CD4-positive, CD25-positive, alpha-beta regulatory T cell (primary cell): ENCODE measurements around the gene ACSL5. TPM values are rescaled to one million over a fixed set of nuclear protein-coding genes. Genes with fewer than 3 reads are reported as not detected.

Experiments
- ATAC-seq, 2 donors: fragments of 150-1000 bp; cut with Tn5 transposase; one replicate each; pipeline ENCODE4 v1.10.0; 2021; ENCODE audit warnings: low read depth in 2 of 2, moderate number of reproducible peaks in 2 of 2, moderate library complexity in 1 of 2
- DNase-seq, 3 donors: peaks; one replicate each; pipeline versions ENCODE4 v3.0.0 to v3.0.0-alpha.2; 2012 to 2022; ENCODE audit warnings: mixed read lengths in 1 of 3
- H3K27ac ChIP-seq: one replicate; pipeline ENCODE4 v1.7.0; 2013; ENCODE audit warnings: mild to moderate bottlenecking, low read length; ENCODE audit not compliant: insufficient read depth, poor library complexity, severe bottlenecking
- H3K27me3 ChIP-seq: one replicate; pipeline ENCODE4 v1.7.0; 2013; ENCODE audit warnings: low read length; ENCODE audit not compliant: control insufficient read depth, insufficient read depth
- H3K36me3 ChIP-seq: one replicate; pipeline ENCODE4 v1.7.0; 2013; ENCODE audit warnings: mild to moderate bottlenecking, low read length, moderate library complexity; ENCODE audit not compliant: control insufficient read depth, insufficient read depth
- H3K4me1 ChIP-seq: 2 replicates; pipeline ENCODE4 v1.7.0; 2013; ENCODE audit warnings: mild to moderate bottlenecking, low read length; ENCODE audit not compliant: insufficient read depth, control insufficient read depth, poor library complexity, severe bottlenecking
- H3K4me3 ChIP-seq: one replicate; pipeline ENCODE4 v1.7.0; 2013; ENCODE audit warnings: low read depth, mild to moderate bottlenecking, low read length, moderate library complexity
- H3K9me3 ChIP-seq, 2 experiments: 1 replicate in 1 of 2; 2 replicates in 1 of 2; pipeline ENCODE4 v1.7.0; 2013; ENCODE audit warnings: low read length in 2 of 2, mild to moderate bottlenecking in 1 of 2, moderate library complexity in 1 of 2; ENCODE audit not compliant: control insufficient read depth in 2 of 2
- H3K27ac Mint-ChIP-seq, 3 donors: one replicate each; pipeline ENCODE4 v1.8.0; 2020 to 2022; ENCODE audit warnings: mild to moderate bottlenecking in 3 of 3, mixed read lengths in 3 of 3, moderate library complexity in 2 of 3
- H3K27me3 Mint-ChIP-seq: one replicate; pipeline ENCODE4 v1.8.0; 2022; ENCODE audit warnings: mild to moderate bottlenecking, mixed read lengths
- H3K36me3 Mint-ChIP-seq: one replicate; pipeline ENCODE4 v1.8.0; 2020; ENCODE audit warnings: mixed read lengths
- H3K4me1 Mint-ChIP-seq, 4 donors: one replicate each; pipeline ENCODE4 v1.8.0; 2020 to 2022; ENCODE audit warnings: mixed read lengths in 4 of 4, mild to moderate bottlenecking in 1 of 4
- H3K4me3 Mint-ChIP-seq, 4 donors: one replicate each; pipeline ENCODE4 v1.8.0; 2020 to 2022; ENCODE audit warnings: mild to moderate bottlenecking in 4 of 4, mixed read lengths in 4 of 4, moderate library complexity in 3 of 4
- H3K9me3 Mint-ChIP-seq, 7 donors: one replicate each; pipeline ENCODE4 v1.8.0; 2020 to 2022; ENCODE audit warnings: mixed read lengths in 7 of 7, mild to moderate bottlenecking in 3 of 7, moderate library complexity in 2 of 7
- polyA plus RNA-seq, 4 donors: library from polyadenylated mRNA; unstranded; fragments of 300-500 nt; fragmentation: Illumina TruSeq; gene quantifications; one replicate each; pipeline ENCODE4 v1.2.3, GENCODE V29; 2021
- total RNA-seq: library from RNA; stranded (reverse); gene quantifications from one replicate; pipeline ENCODE4 v1.2.3, GENCODE V29; 2022

Gene ACSL5
- total and polyA plus RNA-seq, 5 donors from 2014 or later = 63.7 to 94.4 (median 77.4) TPM

DNA sequence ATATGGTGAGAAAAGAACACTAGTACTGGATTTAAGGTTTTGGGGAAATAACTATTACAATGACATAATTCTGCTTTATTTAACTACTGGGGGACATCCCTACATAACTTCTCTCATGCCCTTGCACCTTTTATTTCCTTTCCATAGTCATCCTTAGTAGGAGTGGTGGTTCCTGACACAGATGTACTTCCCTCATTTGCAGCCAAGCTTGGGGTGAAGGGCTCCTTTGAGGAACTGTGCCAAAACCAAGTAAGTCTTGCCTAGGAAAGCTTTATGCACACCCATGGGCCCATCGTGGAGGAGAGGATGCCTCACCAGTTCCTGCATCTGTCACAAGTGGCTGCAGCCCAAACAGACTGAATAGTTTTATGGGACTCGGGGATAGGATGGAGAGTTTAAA, 52.2 kb downstream of the ACSL5 start:
- H3K27ac Mint-ChIP-seq = peak overlapping the region in 2 of 3 donors; percentile 15 to 87
- Histone ChIP-seq H3K27me3 (no peaks in the 10 kb centered on the region), H3K27ac (no peak overlapping the region), H3K4me1 (no peaks in the 10 kb centered on the region), H3K36me3 (peaks cover 86% of the 10 kb centered on the region), H3K4me3 (no peak overlapping the region), H3K9me3 (no peaks in the 10 kb centered on the region)
- H3K27me3 Mint-ChIP-seq = no peaks in the 10 kb centered on the region
- H3K36me3 Mint-ChIP-seq = peaks cover 44% of the 10 kb centered on the region
- peaks cover 0 to 3% (median 0%) of the 10 kb centered on the region in 4 donors for H3K4me1 Mint-ChIP-seq
- no peak for ATAC-seq
- no peaks in the 10 kb centered on the region for H3K9me3 Mint-ChIP-seq
- no peak for DNase-seq
- no peak overlapping the region for H3K4me3 Mint-ChIP-seq

DNA sequence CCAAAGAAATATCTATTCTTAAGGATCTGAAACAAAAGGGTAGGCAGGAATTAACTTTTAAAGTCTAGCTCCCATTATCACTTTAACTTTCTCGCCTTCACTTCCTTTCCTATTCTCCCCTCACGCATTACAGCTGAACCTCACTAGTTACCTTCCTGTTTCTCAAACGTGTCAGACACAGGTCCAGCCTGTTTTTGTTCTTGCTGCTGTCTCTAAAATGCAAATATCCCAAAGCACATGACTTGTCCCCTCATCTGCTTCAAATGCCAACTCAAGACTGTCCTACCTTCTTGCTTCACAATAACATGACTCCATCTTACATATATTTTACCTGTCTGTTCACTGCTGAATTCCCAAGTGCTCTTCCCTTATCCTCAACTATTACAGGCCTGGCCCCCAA, 55.2 kb downstream of the ACSL5 start:
- Mint-ChIP-seq H3K27me3 (no peaks in the 10 kb centered on the region), H3K4me1 (peaks cover 0 to 7% (median 1%) of the 10 kb centered on the region in 4 donors), H3K4me3 (no peak overlapping the region), H3K9me3 (no peaks in the 10 kb centered on the region), H3K27ac (peak overlapping the region in 2 of 3 donors; percentile 21 to 68), H3K36me3 (peaks cover 45% of the 10 kb centered on the region)
- H3K27ac ChIP-seq = no peak overlapping the region
- no peaks in the 10 kb centered on the region for H3K4me1 ChIP-seq
- H3K36me3 ChIP-seq = peaks cover 91% of the 10 kb centered on the region
- no peaks in the 10 kb centered on the region for H3K9me3 ChIP-seq
- DNase-seq (no peak), ATAC-seq (no peak)
- no peaks in the 10 kb centered on the region for H3K27me3 ChIP-seq
- H3K4me3 ChIP-seq = no peak overlapping the region

DNA sequence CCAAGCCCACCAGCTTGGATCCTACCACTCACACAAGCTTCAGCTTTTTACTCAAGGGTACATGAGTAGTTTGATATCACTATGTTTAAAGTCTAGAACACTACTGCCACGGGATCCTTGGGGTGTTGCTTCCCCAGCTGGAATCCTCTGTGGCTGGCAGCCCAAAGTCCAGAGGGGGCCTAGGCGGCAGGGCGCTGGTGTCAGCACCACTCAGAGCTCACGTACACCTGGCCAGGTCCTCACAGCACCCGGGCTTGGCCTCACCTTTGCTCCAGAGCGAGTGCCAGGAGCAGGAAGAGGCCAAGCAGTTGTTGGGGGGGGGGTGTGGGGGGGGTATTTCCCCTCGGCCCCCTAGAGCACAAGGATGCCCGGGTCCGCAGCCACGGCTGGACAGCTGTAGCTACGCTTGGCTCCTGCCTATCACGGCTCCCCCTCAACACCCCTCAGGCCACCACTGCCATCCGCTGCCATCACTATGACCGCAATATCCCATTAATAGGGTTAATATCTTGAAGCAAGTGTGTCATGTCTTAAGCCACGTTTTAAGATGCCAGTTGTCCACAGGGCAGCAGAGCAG, 55.8 kb downstream of the ACSL5 start:
- H3K4me1 Mint-ChIP-seq = peaks cover 0 to 9% (median 3%) of the 10 kb centered on the region in 4 donors
- H3K4me3 Mint-ChIP-seq = no peak overlapping the region
- peak in 1 of 2 donors; percentile 22 for ATAC-seq
- H3K4me3 ChIP-seq = no peak overlapping the region
- no peak for DNase-seq
- H3K9me3 Mint-ChIP-seq = no peaks in the 10 kb centered on the region
- H3K36me3 ChIP-seq = peaks cover 88% of the 10 kb centered on the region
- H3K27ac Mint-ChIP-seq = peak overlapping the region in 1 of 3 donors; percentile 21
- no peaks in the 10 kb centered on the region for H3K4me1 ChIP-seq
- H3K27ac ChIP-seq = no peak overlapping the region
- H3K9me3 ChIP-seq = no peaks in the 10 kb centered on the region
- H3K27me3 Mint-ChIP-seq = no peaks in the 10 kb centered on the region
- H3K27me3 ChIP-seq = no peaks in the 10 kb centered on the region
- H3K36me3 Mint-ChIP-seq = peaks cover 43% of the 10 kb centered on the region

DNA sequence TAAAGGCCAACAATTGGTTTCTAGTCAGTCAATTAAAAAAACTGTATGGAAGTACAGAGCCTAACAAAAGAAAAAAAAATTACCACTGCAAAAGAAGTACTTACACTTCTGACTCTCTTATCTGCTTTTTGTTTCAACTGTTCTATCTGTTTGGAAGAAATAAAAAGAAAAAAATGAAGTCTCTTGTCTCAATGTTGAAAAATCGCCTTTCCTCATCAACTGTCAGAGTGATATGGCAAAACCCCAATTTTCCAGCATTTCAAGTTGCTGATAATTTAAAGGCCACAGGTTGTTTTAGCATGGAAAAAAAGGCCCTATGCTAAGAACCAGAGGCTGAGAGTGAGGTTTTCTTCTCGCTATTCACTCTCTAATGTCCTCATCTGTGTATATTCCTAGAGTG, 59.2 kb downstream of the ACSL5 start:
- ATAC-seq = no peak
- Histone ChIP-seq H3K27ac (no peak overlapping the region), H3K36me3 (peaks cover 79% of the 10 kb centered on the region), H3K4me1 (no peaks in the 10 kb centered on the region), H3K27me3 (no peaks in the 10 kb centered on the region), H3K9me3 (no peaks in the 10 kb centered on the region), H3K4me3 (no peak overlapping the region)
- no peak for DNase-seq
- Mint-ChIP-seq H3K9me3 (no peaks in the 10 kb centered on the region), H3K36me3 (peaks cover 29% of the 10 kb centered on the region), H3K4me3 (no peak overlapping the region), H3K4me1 (peaks cover 0 to 16% (median 7%) of the 10 kb centered on the region in 4 donors), H3K27ac (no peak overlapping the region), H3K27me3 (no peaks in the 10 kb centered on the region)

DNA sequence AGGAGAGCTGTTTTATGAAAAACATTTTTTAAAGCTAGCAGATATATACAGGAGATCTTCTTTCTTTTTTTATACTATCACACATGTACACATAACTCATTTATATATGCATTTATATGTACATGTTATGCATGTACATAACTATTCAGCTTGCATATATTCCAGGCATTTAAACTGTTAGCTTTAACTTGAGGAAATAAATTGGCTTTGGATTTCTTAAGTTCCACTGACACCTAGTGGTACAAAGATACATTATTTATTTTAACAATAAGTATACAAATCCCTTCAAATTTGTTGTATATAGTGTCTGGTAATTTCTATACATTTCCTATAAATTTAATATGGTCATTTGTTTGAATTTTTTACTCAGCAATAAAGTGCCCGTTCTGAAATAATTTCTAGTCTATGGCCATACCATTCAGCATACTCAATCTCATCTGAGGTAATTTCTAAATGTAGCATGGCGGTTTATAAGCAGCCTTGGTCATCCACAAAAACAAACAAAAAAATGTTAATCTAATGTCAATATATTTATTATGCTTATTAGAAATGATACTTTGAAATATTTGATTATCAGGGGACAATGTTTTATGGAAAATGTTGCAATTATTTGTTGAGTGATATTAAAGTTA, 61.2 kb downstream of the ACSL5 start:
- H3K36me3 ChIP-seq = peaks cover 77% of the 10 kb centered on the region
- Mint-ChIP-seq H3K27me3 (no peaks in the 10 kb centered on the region), H3K9me3 (no peaks in the 10 kb centered on the region), H3K4me3 (no peak overlapping the region), H3K4me1 (peaks cover 0 to 16% (median 6%) of the 10 kb centered on the region in 4 donors), H3K27ac (peak overlapping the region in 1 of 3 donors; percentile 55), H3K36me3 (peaks cover 23% of the 10 kb centered on the region)
- DNase-seq (peak in 2 of 3 donors; percentile 38 to 58), ATAC-seq (no peak)
- no peaks in the 10 kb centered on the region for H3K4me1 ChIP-seq
- H3K4me3 ChIP-seq = no peak overlapping the region
- no peak overlapping the region for H3K27ac ChIP-seq
- H3K27me3 ChIP-seq = no peaks in the 10 kb centered on the region
- H3K9me3 ChIP-seq = no peaks in the 10 kb centered on the region

DNA sequence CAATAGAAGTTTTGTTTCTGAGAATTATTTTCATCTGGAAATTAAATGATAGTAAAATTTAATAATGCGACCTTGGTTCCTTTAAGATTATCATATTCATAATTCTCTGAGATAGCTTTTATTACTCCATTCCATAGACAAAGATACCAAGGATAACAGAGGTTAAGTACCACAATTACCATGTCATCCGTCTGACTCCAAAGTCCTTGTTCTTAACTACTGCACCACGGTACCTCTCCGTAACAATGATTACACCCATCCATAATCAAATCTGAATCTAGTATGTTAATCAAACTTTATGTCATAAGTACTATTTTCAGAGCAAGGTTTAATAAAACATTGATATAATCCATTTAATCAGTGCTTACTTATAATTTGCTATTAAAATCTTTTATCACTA, 64.4 kb downstream of the ACSL5 start:
- Mint-ChIP-seq H3K27ac (no peak overlapping the region), H3K27me3 (no peaks in the 10 kb centered on the region), H3K9me3 (no peaks in the 10 kb centered on the region), H3K4me3 (no peak overlapping the region), H3K36me3 (peaks cover 24% of the 10 kb centered on the region), H3K4me1 (peaks cover 16 to 25% (median 20%) of the 10 kb centered on the region in 4 donors)
- DNase-seq = no peak
- no peak for ATAC-seq
- no peak overlapping the region for H3K27ac ChIP-seq
- H3K9me3 ChIP-seq = no peaks in the 10 kb centered on the region
- no peak overlapping the region for H3K4me3 ChIP-seq
- H3K4me1 ChIP-seq = no peaks in the 10 kb centered on the region
- no peaks in the 10 kb centered on the region for H3K27me3 ChIP-seq
- H3K36me3 ChIP-seq = peaks cover 70% of the 10 kb centered on the region

DNA sequence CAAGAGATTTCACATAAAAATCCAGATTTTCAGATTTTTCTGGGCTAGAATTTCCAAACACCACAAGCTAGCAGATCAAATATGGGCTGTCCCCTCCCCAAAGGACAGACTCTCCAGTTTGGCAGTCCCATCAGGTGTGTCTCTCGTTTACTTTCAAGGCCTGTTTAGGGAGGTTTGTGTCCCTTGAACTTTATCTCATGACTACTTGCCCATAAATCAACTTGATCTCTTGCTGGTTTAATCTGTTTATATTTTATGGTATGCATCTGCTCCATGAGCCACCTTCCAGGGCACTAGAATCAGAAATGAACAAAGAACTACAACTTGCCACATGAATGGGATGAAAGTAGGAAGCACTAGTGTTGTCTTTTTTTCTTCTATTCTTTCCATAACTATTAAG, 67.6 kb downstream of the ACSL5 start:
- DNase-seq (no peak), ATAC-seq (no peak)
- Mint-ChIP-seq H3K27ac (no peak overlapping the region), H3K4me1 (peaks cover 5 to 47% (median 38%) of the 10 kb centered on the region in 4 donors), H3K9me3 (peaks cover 0 to 3% (median 0%) of the 10 kb centered on the region in 7 donors), H3K4me3 (no peak overlapping the region), H3K27me3 (no peaks in the 10 kb centered on the region), H3K36me3 (peaks cover 25% of the 10 kb centered on the region)
- Histone ChIP-seq H3K4me3 (no peak overlapping the region), H3K27ac (no peak overlapping the region), H3K36me3 (peaks cover 57% of the 10 kb centered on the region), H3K27me3 (no peaks in the 10 kb centered on the region), H3K9me3 (no peaks in the 10 kb centered on the region), H3K4me1 (peaks cover 14% of the 10 kb centered on the region)

DNA sequence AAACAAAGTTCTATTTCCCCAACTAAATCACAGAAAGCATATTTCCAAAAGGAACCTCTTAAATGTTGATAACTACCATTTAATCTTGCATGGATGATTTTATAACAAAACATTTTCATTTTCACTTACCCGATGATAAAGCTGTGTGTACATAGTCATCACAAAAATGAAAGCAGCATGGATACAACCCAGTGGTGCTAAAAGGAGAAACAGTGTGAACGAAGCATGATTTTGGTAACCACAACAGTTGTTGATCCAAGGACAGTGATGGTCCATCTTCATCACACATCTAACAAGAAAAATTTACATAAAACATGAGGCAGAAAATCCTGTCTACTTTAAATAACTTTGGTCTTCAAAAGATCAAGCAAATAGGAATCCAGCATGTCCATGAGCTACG, 68.1 kb downstream of the ACSL5 start:
- H3K9me3 ChIP-seq = no peaks in the 10 kb centered on the region
- H3K4me1 ChIP-seq = peaks cover 14% of the 10 kb centered on the region
- peaks cover 25% of the 10 kb centered on the region for H3K36me3 Mint-ChIP-seq
- peaks cover 10 to 50% (median 41%) of the 10 kb centered on the region in 4 donors for H3K4me1 Mint-ChIP-seq
- no peaks in the 10 kb centered on the region for H3K27me3 ChIP-seq
- H3K27ac Mint-ChIP-seq = no peak overlapping the region
- no peak overlapping the region for H3K4me3 Mint-ChIP-seq
- no peaks in the 10 kb centered on the region for H3K27me3 Mint-ChIP-seq
- H3K36me3 ChIP-seq = peaks cover 51% of the 10 kb centered on the region
- peak overlapping the region; percentile 6 for H3K4me3 ChIP-seq
- DNase-seq (peak in 1 of 3 donors; percentile 14), ATAC-seq (no peak)
- no peak overlapping the region for H3K27ac ChIP-seq
- H3K9me3 Mint-ChIP-seq = peaks cover 0 to 3% (median 0%) of the 10 kb centered on the region in 7 donors
